GM12878 (cell line): Measurements from ENCODE around the gene ZNF680. TPM values are rescaled to one million over a fixed set of nuclear protein-coding genes. Genes with fewer than 3 reads are reported as not detected.

Source experiments
- ATAC-seq: fragments of 200-7000 bp; cut with Tn5 transposase; 3 replicates; pipeline ENCODE4 v1.9.1; 2020; ENCODE audit warnings: mild to moderate bottlenecking, moderate library complexity
- BruUV-seq: library from RNA; stranded (reverse); fragments of 400-500 nt; replicated peaks from 2 replicates; lab custom pipeline; 2021; lab: Mats Ljungman, UMichigan
- CTCF ChIA-PET: fragments of 300-600 bp; sonication (Branson Sonifier 250); formaldehyde crosslinking; extraction: SDS; loops from one replicate; lab custom pipeline; 2021; ENCODE audit warnings: inconsistent platforms; lab: Yijun Ruan, JAX
- POLR2A ChIA-PET: fragments of 350-600 bp; formaldehyde crosslinking; extraction: SDS; loops from one replicate; lab custom pipeline; 2021; ENCODE audit warnings: inconsistent platforms; lab: Charles Lee
- RAD21 ChIA-PET: fragments of 300-600 bp; sonication (Branson Sonifier 250); formaldehyde crosslinking; loops from one replicate; lab custom pipeline; 2023; ENCODE audit warnings: antibody characterized with exemption; ENCODE audit not compliant: unreplicated experiment; lab: Charles Lee
- SMC1A ChIA-PET: fragments of 300-600 bp; sonication (Branson Sonifier 250); formaldehyde crosslinking; loops from one replicate; lab custom pipeline; 2023; ENCODE audit not compliant: unreplicated experiment, uncharacterized antibody; lab: Charles Lee
- DNase-seq: peaks from one replicate; pipeline ENCODE4 v3.0.0-alpha.2; 2011; ENCODE audit warnings: low read depth, low spot score
- FAIRE-seq: peaks from 3 replicates; lab custom pipeline; 2011; peaks lifted over from hg19 to GRCh38; lab: Jason Lieb, UNC
- H2AFZ ChIP-seq: 2 replicates; pipeline ENCODE4 v1.6.0; 2011; ENCODE audit warnings: low read depth, low read length, control low read depth; ENCODE audit not compliant: control insufficient read depth
- H3K27ac ChIP-seq: 2 replicates; pipeline ENCODE4 v1.5.1; 2011; ENCODE audit warnings: control low read depth; ENCODE audit not compliant: control insufficient read depth, insufficient read depth
- H3K27me3 ChIP-seq, 2 experiments: replicated peaks in 1 of 2; 2 replicates each; pipeline versions ENCODE4 v1.6.0 to v1.6.1; 2011; ENCODE audit warnings: low read length in 1 of 2; ENCODE audit not compliant: control insufficient read depth in 2 of 2, insufficient read depth in 2 of 2
- H3K36me3 ChIP-seq, 2 experiments: 2 replicates each; pipeline ENCODE4 v1.5.1; 2011; ENCODE audit warnings: low read length in 1 of 2; ENCODE audit not compliant: control insufficient read depth in 2 of 2, insufficient read depth in 2 of 2
- H3K4me1 ChIP-seq: 2 replicates; pipeline ENCODE4 v1.6.1; 2011; ENCODE audit warnings: mild to moderate bottlenecking, low read length, moderate library complexity, mixed read lengths; ENCODE audit not compliant: control insufficient read depth, insufficient read depth
- H3K4me2 ChIP-seq: 2 replicates; pipeline ENCODE4 v1.6.0; 2011; ENCODE audit warnings: control low read depth; ENCODE audit not compliant: control insufficient read depth, insufficient read depth
- H3K4me3 ChIP-seq: fragments of 200-600 bp; sonication (generic); 2 replicates; pipeline ENCODE4 v1.5.1; 2016
- H3K79me2 ChIP-seq: 2 replicates; pipeline ENCODE4 v1.6.0; 2011; ENCODE audit warnings: low read length; ENCODE audit not compliant: control insufficient read depth, insufficient read depth
- H3K9ac ChIP-seq: 2 replicates; pipeline ENCODE4 v1.8.0; 2011; ENCODE audit warnings: low read length, control low read depth, mixed read lengths; ENCODE audit not compliant: control insufficient read depth, insufficient read depth
- H3K9me3 ChIP-seq: replicated peaks from 3 replicates; pipeline ENCODE4 v1.5.1; 2011; ENCODE audit warnings: mild to moderate bottlenecking, low read length; ENCODE audit not compliant: control insufficient read depth, insufficient read depth
- H4K20me1 ChIP-seq: 2 replicates; pipeline ENCODE4 v1.6.0; 2011; ENCODE audit not compliant: control insufficient read depth, insufficient read depth
- POLR2AphosphoS2 ChIP-seq: IDR thresholded peaks from 2 replicates; pipeline ENCODE4 v1.6.1; 2011; ENCODE audit warnings: low read depth, mild to moderate bottlenecking, low read length, improper control_type of control experiment, moderate library complexity
- ZBTB40 ChIP-seq: fragments of 450-650 bp; IDR thresholded peaks from 2 replicates; pipeline ENCODE4 v1.6.1; 2016; ENCODE audit warnings: mild to moderate bottlenecking, moderate library complexity, borderline replicate concordance
- in situ Hi-C: fragments of 300-500 bp; cut with MboI; formaldehyde crosslinking; loops from 9 replicates; pipeline ENCODE4 v1.14.3; 2018; ENCODE audit warnings: mixed read lengths
- intact Hi-C: fragments of 100-400 bp; cut with micrococcal nuclease; formaldehyde crosslinking; loops from one replicate; pipeline ENCODE4 v1.14.2; 2022; ENCODE audit not compliant: unreplicated experiment
- polyA plus RNA-seq, 11 experiments: library from polyadenylated mRNA; depleted of rRNA in 4 of 11; unstranded in 6 of 11; stranded (reverse) in 5 of 11; fragments of >200 nt; fragmentation: Nextera tagmentation in 4 of 11; fragmentation: Illumina TruSeq in 1 of 11; extraction: Ambion mirVana in 4 of 11; extraction: Trizol in 1 of 11; gene quantifications; 1 replicate in 1 of 11; 2 replicates in 10 of 11; pipeline versions ENCODE4 v1.2.1 to v1.2.3, GENCODE V29; 2011 to 2016; ENCODE audit warnings: inconsistent platforms in 2 of 11, missing spikeins in 2 of 11, low read depth in 1 of 11
- total RNA-seq, 4 experiments: library from RNA; depleted of rRNA in 3 of 4; stranded (reverse); fragments of >200 nt in 3 of 4; fragmentation: Illumina TruSeq in 1 of 4; extraction: Trizol in 1 of 4; gene quantifications; 2 replicates each; pipeline versions ENCODE4 v1.2.1 to v1.2.3, GENCODE V29; 2013 to 2021
- TF ChIP-seq, protein P1 (sequence below): fragments of 450-650 bp; IDR thresholded peaks from 2 replicates; pipeline ENCODE4 v1.6.1; 2016; ENCODE audit warnings: mild to moderate bottlenecking

Gene ZNF680
- total and polyA plus RNA-seq, 10 of the 15 experiments (the other 5 are each of a cell fraction or from before 2014, with no cell fraction given) = 5.0 to 13.6 (median 7.8) TPM

GRCh38 chr7:64515330-64515729, 47.5 kb downstream of the ZNF680 start:
- ChIA-PET RAD21 (no interaction called here), CTCF (no interaction called here), SMC1A (interaction anchor here (0.7 kb wide), 1 partner anchor 11 kb away, joined by 3 read pairs; no protein-coding TSS in a partner anchor), POLR2A (no interaction called here)
- Histone ChIP-seq H3K36me3 (no peaks in the 10 kb centered on the region), H3K4me2 (no peak overlapping the region), H3K4me3 (no peak overlapping the region), H2AFZ (no peak overlapping the region), H3K27ac (no peak overlapping the region), H3K27me3 (no peaks in the 10 kb centered on the region), H3K9me3 (no peaks in the 10 kb centered on the region; the same call in none of the 3 replicates), H3K4me1 (no peaks in the 10 kb centered on the region), H3K9ac (no peak overlapping the region), H4K20me1 (no peaks in the 10 kb centered on the region), H3K79me2 (no peaks in the 10 kb centered on the region)
- no peak for DNase-seq
- no TSS peak for BruUV-seq
- no peak for TF ChIP-seq POLR2AphosphoS2
- TF ChIP-seq, protein P1, sequence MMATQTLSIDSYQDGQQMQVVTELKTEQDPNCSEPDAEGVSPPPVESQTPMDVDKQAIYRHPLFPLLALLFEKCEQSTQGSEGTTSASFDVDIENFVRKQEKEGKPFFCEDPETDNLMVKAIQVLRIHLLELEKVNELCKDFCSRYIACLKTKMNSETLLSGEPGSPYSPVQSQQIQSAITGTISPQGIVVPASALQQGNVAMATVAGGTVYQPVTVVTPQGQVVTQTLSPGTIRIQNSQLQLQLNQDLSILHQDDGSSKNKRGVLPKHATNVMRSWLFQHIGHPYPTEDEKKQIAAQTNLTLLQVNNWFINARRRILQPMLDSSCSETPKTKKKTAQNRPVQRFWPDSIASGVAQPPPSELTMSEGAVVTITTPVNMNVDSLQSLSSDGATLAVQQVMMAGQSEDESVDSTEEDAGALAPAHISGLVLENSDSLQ = no peak
- no peak for TF ChIP-seq ZBTB40
- ATAC-seq = no peak
- in situ Hi-C loops (no loop called here), intact Hi-C loops (loop anchor here (10.0 kb wide), 1 partner anchor 191 kb away; no protein-coding TSS in a partner anchor)
- no peak for FAIRE-seq
